ENCODE results near the gene RIC1.

Gene RIC1

DNA sequence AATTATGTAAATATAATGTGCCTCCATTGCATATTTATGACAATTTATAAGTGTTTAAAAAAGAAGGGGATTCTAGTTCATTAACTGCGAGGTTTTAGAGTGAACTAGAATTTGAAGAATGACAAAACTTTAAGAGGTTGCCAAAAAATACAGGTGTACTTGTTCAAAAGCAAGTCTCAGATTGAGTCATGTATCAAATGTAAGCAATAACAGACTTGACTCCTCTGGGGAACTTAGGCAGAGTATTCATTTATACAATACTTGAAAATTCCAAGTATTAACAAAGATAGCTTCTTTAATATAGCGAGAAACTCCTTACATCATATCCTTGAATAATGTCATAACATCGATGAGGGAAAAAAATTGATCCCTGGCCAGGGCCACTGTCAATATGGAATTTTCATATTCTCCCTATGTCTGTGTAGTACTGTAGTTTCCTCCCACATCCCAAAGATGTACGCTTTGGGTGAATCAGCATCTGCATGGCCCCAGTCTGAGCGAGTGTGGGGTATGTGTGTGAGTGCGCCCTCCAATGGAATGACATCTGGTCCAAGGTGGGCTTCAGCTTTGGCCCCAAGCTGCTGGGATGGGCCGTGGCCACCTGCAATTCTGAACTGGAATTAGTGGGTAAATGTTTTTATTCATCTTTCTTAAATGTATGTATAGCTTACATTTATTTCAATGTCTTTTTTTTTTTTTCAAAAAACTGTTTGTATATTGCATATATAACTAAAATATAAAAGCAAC, 70.1 kb downstream of the RIC1 start:
- Histone ChIP-seq H3K4me3 (ENCODE audit: low read depth, low read length) (no peak overlapping the region), H3K9me3 (ENCODE audit: control insufficient read depth, insufficient read depth, low read depth, low read length) (no peaks in the 10 kb centered on the region), H3K27ac (ENCODE audit: extremely low read depth, low read depth, low read length) (no peak overlapping the region), H3K4me1 (ENCODE audit: control insufficient read depth, insufficient read depth, low read length) (peaks cover 8% of the 10 kb centered on the region; the same call in 1 of the 2 replicates), H3K36me3 (ENCODE audit: control insufficient read depth in 2 of 2, insufficient read depth in 1 of 2, low read length in 2 of 2) (no peaks in the 10 kb centered on the region)
- ChIA-PET POLR2A (no interaction called here), CTCF (interaction anchor here (1.2 kb wide), 1 partner anchor 11 kb away, joined by 5 read pairs; no protein-coding TSS in a partner anchor)
- no peak for TF ChIP-seq ZNF335 (tag by site-specific recombination; conservative IDR thresholded peaks at IDR 0.05)
- TF ChIP-seq TRIM28 (IDR thresholded peaks at IDR 0.05; ENCODE audit: borderline replicate concordance, low read length), result no peak
- TF ChIP-seq, protein P1, sequence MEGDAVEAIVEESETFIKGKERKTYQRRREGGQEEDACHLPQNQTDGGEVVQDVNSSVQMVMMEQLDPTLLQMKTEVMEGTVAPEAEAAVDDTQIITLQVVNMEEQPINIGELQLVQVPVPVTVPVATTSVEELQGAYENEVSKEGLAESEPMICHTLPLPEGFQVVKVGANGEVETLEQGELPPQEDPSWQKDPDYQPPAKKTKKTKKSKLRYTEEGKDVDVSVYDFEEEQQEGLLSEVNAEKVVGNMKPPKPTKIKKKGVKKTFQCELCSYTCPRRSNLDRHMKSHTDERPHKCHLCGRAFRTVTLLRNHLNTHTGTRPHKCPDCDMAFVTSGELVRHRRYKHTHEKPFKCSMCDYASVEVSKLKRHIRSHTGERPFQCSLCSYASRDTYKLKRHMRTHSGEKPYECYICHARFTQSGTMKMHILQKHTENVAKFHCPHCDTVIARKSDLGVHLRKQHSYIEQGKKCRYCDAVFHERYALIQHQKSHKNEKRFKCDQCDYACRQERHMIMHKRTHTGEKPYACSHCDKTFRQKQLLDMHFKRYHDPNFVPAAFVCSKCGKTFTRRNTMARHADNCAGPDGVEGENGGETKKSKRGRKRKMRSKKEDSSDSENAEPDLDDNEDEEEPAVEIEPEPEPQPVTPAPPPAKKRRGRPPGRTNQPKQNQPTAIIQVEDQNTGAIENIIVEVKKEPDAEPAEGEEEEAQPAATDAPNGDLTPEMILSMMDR (tag by site-specific recombination; IDR thresholded peaks at IDR 0.05), result no peak
- no peak for TF ChIP-seq FEZF1 (tag by site-specific recombination; IDR thresholded peaks at IDR 0.05)
- no peak for TF ChIP-seq ZNF660 (tag by site-specific recombination; IDR thresholded peaks at IDR 0.05)
- no peak for TF ChIP-seq KLF7 (tag by site-specific recombination; IDR thresholded peaks at IDR 0.05; ENCODE audit: borderline replicate concordance)
- no peak for TF ChIP-seq ZNF654 (tag by site-specific recombination; IDR thresholded peaks at IDR 0.05; ENCODE audit: low read depth)
- no peak for TF ChIP-seq ZNF677 (tag by site-specific recombination; IDR thresholded peaks at IDR 0.05)
- no peak for TF ChIP-seq ZNF391 (tag by site-specific recombination; IDR thresholded peaks at IDR 0.05; ENCODE audit: borderline replicate concordance, low read depth)
- TF ChIP-seq ZSCAN16 (tag by site-specific recombination; IDR thresholded peaks at IDR 0.05), result no peak
- TF ChIP-seq ZNF16 (tag by site-specific recombination; IDR thresholded peaks at IDR 0.05; ENCODE audit: low read depth), result no peak
- no peak for TF ChIP-seq ZNF223 (tag by site-specific recombination; IDR thresholded peaks at IDR 0.05)
- TF ChIP-seq, protein P2, sequence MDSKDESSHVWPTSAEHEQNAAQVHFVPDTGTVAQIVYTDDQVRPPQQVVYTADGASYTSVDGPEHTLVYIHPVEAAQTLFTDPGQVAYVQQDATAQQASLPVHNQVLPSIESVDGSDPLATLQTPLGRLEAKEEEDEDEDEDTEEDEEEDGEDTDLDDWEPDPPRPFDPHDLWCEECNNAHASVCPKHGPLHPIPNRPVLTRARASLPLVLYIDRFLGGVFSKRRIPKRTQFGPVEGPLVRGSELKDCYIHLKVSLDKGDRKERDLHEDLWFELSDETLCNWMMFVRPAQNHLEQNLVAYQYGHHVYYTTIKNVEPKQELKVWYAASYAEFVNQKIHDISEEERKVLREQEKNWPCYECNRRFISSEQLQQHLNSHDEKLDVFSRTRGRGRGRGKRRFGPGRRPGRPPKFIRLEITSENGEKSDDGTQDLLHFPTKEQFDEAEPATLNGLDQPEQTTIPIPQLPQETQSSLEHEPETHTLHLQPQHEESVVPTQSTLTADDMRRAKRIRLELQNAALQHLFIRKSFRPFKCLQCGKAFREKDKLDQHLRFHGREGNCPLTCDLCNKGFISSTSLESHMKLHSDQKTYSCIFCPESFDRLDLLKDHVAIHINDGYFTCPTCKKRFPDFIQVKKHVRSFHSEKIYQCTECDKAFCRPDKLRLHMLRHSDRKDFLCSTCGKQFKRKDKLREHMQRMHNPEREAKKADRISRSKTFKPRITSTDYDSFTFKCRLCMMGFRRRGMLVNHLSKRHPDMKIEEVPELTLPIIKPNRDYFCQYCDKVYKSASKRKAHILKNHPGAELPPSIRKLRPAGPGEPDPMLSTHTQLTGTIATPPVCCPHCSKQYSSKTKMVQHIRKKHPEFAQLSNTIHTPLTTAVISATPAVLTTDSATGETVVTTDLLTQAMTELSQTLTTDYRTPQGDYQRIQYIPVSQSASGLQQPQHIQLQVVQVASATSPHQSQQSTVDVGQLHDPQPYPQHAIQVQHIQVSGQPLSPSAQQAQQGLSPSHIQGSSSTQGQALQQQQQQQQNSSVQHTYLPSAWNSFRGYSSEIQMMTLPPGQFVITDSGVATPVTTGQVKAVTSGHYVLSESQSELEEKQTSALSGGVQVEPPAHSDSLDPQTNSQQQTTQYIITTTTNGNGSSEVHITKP (tag by site-specific recombination; IDR thresholded peaks at IDR 0.05), result no peak
- TF ChIP-seq ZNF571 (tag by site-specific recombination; IDR thresholded peaks at IDR 0.05), result no peak
- TF ChIP-seq, protein P3, sequence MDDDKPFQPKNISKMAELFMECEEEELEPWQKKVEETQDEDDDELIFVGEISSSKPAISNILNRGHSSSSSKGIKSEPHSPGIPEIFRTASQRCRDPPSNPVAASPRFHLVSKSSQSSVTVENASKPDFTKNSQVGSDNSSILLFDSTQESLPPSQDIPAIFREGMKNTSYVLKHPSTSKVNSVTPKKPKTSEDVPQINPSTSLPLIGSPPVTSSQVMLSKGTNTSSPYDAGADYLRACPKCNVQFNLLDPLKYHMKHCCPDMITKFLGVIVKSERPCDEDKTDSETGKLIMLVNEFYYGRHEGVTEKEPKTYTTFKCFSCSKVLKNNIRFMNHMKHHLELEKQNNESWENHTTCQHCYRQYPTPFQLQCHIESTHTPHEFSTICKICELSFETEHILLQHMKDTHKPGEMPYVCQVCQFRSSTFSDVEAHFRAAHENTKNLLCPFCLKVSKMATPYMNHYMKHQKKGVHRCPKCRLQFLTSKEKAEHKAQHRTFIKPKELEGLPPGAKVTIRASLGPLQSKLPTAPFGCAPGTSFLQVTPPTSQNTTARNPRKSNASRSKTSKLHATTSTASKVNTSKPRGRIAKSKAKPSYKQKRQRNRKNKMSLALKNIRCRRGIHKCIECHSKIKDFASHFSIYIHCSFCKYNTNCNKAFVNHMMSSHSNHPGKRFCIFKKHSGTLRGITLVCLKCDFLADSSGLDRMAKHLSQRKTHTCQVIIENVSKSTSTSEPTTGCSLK (tag by site-specific recombination; IDR thresholded peaks at IDR 0.05), result no peak

DNA sequence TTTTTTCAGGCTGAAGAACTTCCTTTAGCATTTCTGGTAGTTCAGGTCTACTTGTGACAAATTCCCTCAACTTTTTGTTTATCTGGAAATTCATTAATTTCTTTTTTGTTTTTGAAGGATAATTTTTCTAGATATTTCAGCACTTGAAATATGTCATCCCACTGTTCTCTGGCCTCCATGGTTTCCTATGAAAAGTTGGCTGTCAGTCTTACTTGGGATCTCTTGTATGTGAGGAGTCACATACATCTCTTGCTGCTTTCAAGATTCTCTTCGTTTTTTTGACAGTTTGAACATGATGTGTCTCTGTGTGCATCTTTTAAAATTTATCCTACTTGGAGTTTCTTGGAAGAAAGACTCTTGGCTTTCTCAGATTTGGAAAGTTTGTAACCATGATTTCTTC, 79.5 kb downstream of the RIC1 start:
- ChIA-PET POLR2A (no interaction called here), CTCF (interaction anchor here (0.7 kb wide), 1 partner anchor 1325 kb away, joined by 4 read pairs; no protein-coding TSS in a partner anchor)
- no peaks in the 10 kb centered on the region for H3K9me3 ChIP-seq (ENCODE audit: control insufficient read depth, insufficient read depth, low read depth, low read length)
- H3K4me3 ChIP-seq (ENCODE audit: low read depth, low read length), result no peak overlapping the region
- TF ChIP-seq SALL2 (tag by site-specific recombination; IDR thresholded peaks at IDR 0.05; ENCODE audit: borderline replicate concordance), result no peak
- 0 out of 2 replicates have a peak, but pooled peaks have one; percentile 40 for TF ChIP-seq TRIM28 (IDR thresholded peaks at IDR 0.05; ENCODE audit: borderline replicate concordance, low read length)
- peak; percentile 76 for TF ChIP-seq SETDB1 (IDR thresholded peaks at IDR 0.05; ENCODE audit: insufficient read length, low read length)
- no peak for TF ChIP-seq ZIC2 (tag by site-specific recombination; IDR thresholded peaks at IDR 0.05)
- no peak overlapping the region for H3K27ac ChIP-seq (ENCODE audit: extremely low read depth, low read depth, low read length)
- H3K4me1 ChIP-seq (ENCODE audit: control insufficient read depth, insufficient read depth, low read length), result no peaks in the 10 kb centered on the region
- peaks cover 0 to 12% of the 10 kb centered on the region in 2 experiments; a peak in 1 of 3 replicates for H3K36me3 ChIP-seq (ENCODE audit: control insufficient read depth in 2 of 2, insufficient read depth in 1 of 2, low read length in 2 of 2)
